ENCODE results near the gene SMYD2. TPM values are rescaled to one million over a fixed set of nuclear protein-coding genes. Genes with fewer than 3 reads are reported as not detected.

The SMYD2 gene, protein sequence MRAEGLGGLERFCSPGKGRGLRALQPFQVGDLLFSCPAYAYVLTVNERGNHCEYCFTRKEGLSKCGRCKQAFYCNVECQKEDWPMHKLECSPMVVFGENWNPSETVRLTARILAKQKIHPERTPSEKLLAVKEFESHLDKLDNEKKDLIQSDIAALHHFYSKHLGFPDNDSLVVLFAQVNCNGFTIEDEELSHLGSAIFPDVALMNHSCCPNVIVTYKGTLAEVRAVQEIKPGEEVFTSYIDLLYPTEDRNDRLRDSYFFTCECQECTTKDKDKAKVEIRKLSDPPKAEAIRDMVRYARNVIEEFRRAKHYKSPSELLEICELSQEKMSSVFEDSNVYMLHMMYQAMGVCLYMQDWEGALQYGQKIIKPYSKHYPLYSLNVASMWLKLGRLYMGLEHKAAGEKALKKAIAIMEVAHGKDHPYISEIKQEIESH
- total RNA-seq (20.9 and 22.0 TPM in 2 replicates), polyA plus RNA-seq (6.6 and 8.0 TPM in 2 replicates), polyA minus RNA-seq (7.0 and 11.0 TPM in 2 replicates), Bru-seq, nascent RNA (percentile 62 among the genes with signal in this experiment), BruChase-seq, experiment 1, labeled RNA remaining after a 6-hour chase (percentile 55 among the genes with signal in this experiment), BruChase-seq, experiment 2, labeled RNA remaining after a 2-hour chase (percentile 68 among the genes with signal in this experiment)
- polyA plus RNA-seq (2011; cell fraction: cytosol; rRNA removed): 14.7 and 15.5 TPM in 2 replicates
- polyA plus RNA-seq (2011; cell fraction: nucleus; rRNA removed): 19.1 and 21.5 TPM in 2 replicates
- 10.6 and 22.1 TPM in 2 replicates for polyA plus RNA-seq (2012)
- 18.8 TPM for polyA minus RNA-seq (2011; cell fraction: cytosol; rRNA and poly(A)+ RNA removed)
- polyA minus RNA-seq (2011; cell fraction: nucleus; rRNA and poly(A)+ RNA removed): 5.0 and 7.5 TPM in 2 replicates
- long read RNA-seq, transcript SMYD2-201 (12 exons, 1,671 nt): major isoform, 54 of 67 reads
- long read RNA-seq, partial matches to known transcripts: 3 of 67 reads
- long read RNA-seq, other reads (novel, unspliced or antisense): 9 of 67 reads

DNA sequence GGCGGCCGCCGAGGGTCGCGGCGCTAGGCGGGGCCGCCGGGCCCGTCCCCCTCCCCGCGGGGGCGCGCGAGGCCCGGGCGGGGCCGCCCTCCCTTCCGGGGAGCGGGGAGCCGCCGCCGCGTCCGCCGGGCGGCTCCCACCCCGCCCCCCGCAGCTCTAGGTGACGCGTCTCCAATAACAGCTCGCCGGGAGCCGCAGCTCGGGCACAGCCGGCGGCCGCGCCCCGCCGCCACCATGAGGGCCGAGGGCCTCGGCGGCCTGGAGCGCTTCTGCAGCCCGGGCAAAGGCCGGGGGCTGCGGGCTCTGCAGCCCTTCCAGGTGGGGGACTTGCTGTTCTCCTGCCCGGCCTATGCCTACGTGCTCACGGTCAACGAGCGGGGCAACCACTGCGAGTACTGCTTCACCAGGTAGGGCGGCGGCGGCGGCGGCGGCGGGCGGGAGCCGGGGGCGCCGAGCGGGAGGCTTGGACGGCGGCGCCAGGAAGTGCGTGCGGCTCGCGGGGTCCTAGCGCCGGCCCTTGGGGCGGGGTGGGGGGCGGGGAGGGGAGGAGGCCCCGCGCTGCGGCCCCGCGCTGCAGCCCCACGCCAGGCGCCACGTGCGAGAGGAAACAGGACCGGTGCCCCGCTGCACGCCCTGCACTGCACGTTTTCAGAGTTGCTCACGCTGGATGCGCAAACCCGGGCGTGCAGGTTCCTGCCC is at the start of gene SMYD2:
TSS of gene SMYD2 (plus strand) at position 139 of the 699 bp plus-strand sequence. CDS start at position 235, 96 bp downstream.
- intact Hi-C loops (cut with micrococcal nuclease): loop anchor here (1.0 kb wide), 1 partner anchor 271 kb away; no protein-coding TSS in a partner anchor
- Histone ChIP-seq H3K27ac (ENCODE audit: insufficient read depth, low read depth, low read length) (peak within 1 kb of the TSS; percentile 59), H3K27me3 (ENCODE audit: control insufficient read depth in 2 of 2, insufficient read depth in 2 of 2, low read length in 2 of 2) (no peaks in the 10 kb centered on the region), H3K9me3 (replicated peaks; ENCODE audit: control insufficient read depth, insufficient read depth, low read length) (no peaks in the 10 kb centered on the region), H3K9ac (replicated peaks; ENCODE audit: extremely low read depth, insufficient read depth, low read length) (peak within 1 kb of the TSS; percentile 73), H3K4me2 (ENCODE audit: insufficient read depth, low read length) (peak within 1 kb of the TSS; percentile 67), H3K4me1 (ENCODE audit: control insufficient read depth, extremely low read depth, insufficient read depth, low read length) (peaks cover 4% of the 10 kb centered on the region), H3K9me1 (replicated peaks; ENCODE audit: control insufficient read depth, extremely low read depth, insufficient read depth, low read length) (no peaks in the 10 kb centered on the region), H2AFZ (ENCODE audit: low read depth, low read length) (peak within 1 kb of the TSS; percentile 78), H3K36me3 (ENCODE audit: control insufficient read depth in 2 of 2, extremely low read depth in 1 of 2, insufficient read depth in 2 of 2, low read length in 2 of 2) (no peaks in the 10 kb centered on the region), H4K20me1 (replicated peaks; ENCODE audit: control insufficient read depth, extremely low read depth, insufficient read depth, low read length) (no peaks in the 10 kb centered on the region), H3K79me2 (ENCODE audit: control insufficient read depth, insufficient read depth, low read length) (no peaks in the 10 kb centered on the region), H3K4me3 (replicated peaks in 1 of 3; ENCODE audit: insufficient read depth in 1 of 3, low read depth in 1 of 3, low read length in 3 of 3) (peak within 1 kb of the TSS; percentile 66 to 79 (median 77))
- ChIA-PET POLR2A (no interaction called here), CTCF (interaction anchor here (0.6 to 1.4 kb wide), 6 partner anchors 14 to 67 kb away, joined by 3 to 10 read pairs (median 4); no protein-coding TSS in a partner anchor)
- no TSS peak for BruUV-seq (replicated peaks)
- FAIRE-seq (peak; percentile 46), DNase-seq (ENCODE audit: low read depth, low spot score) (peak; percentile 56)
- dilution Hi-C loops (cut with MboI; ENCODE audit: extremely low pct_ligation_motif_present, low sequenced_read_pairs): no loop called here
- TF ChIP-seq GATA2 (IDR thresholded peaks at IDR 0.05; ENCODE audit: insufficient read depth, insufficient read length, low read depth, low read length) (no peak), POLR2A (IDR thresholded peaks at IDR 0.05; ENCODE audit: low read depth, low read length) (peak; percentile 78), FOS (IDR thresholded peaks at IDR 0.05; ENCODE audit: borderline replicate concordance, insufficient read depth, low read length) (no peak), JUN (IDR thresholded peaks at IDR 0.05; ENCODE audit: borderline replicate concordance, insufficient read depth, insufficient read length, low read depth) (no peak), EZH2 (IDR thresholded peaks at IDR 0.05; ENCODE audit: borderline replicate concordance, low read depth, low read length, severe bottlenecking) (no peak), POLR2AphosphoS5 (IDR thresholded peaks at IDR 0.05; ENCODE audit: insufficient read depth, low read depth, low read length) (peak; percentile 78), MYC (IDR thresholded peaks at IDR 0.05; ENCODE audit: low read depth, low read length) (peak; percentile 30)
- TF ChIP-seq, protein P1, sequence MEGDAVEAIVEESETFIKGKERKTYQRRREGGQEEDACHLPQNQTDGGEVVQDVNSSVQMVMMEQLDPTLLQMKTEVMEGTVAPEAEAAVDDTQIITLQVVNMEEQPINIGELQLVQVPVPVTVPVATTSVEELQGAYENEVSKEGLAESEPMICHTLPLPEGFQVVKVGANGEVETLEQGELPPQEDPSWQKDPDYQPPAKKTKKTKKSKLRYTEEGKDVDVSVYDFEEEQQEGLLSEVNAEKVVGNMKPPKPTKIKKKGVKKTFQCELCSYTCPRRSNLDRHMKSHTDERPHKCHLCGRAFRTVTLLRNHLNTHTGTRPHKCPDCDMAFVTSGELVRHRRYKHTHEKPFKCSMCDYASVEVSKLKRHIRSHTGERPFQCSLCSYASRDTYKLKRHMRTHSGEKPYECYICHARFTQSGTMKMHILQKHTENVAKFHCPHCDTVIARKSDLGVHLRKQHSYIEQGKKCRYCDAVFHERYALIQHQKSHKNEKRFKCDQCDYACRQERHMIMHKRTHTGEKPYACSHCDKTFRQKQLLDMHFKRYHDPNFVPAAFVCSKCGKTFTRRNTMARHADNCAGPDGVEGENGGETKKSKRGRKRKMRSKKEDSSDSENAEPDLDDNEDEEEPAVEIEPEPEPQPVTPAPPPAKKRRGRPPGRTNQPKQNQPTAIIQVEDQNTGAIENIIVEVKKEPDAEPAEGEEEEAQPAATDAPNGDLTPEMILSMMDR (IDR thresholded peaks at IDR 0.05; ENCODE audit: extremely low read depth in 1 of 2, insufficient read depth in 1 of 2, low read depth in 1 of 2, low read length in 2 of 2): no peak
- TF ChIP-seq, protein P2, sequence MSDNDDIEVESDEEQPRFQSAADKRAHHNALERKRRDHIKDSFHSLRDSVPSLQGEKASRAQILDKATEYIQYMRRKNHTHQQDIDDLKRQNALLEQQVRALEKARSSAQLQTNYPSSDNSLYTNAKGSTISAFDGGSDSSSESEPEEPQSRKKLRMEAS (IDR thresholded peaks at IDR 0.05; ENCODE audit: insufficient read depth, insufficient read length): peak; percentile 52
